DMS79 (cell line): ENCODE data around the gene FAM53C.
"Not testable (repeated sequence)": the region's sequence is repeated elsewhere in the genome, so short reads cannot be mapped to it uniquely, and the experiment has no call there.

Source experiments
- DNase-seq: peaks from one replicate; lab custom pipeline; 2025; lab: John Stamatoyannopoulos, UW

Gene FAM53C

DNA sequence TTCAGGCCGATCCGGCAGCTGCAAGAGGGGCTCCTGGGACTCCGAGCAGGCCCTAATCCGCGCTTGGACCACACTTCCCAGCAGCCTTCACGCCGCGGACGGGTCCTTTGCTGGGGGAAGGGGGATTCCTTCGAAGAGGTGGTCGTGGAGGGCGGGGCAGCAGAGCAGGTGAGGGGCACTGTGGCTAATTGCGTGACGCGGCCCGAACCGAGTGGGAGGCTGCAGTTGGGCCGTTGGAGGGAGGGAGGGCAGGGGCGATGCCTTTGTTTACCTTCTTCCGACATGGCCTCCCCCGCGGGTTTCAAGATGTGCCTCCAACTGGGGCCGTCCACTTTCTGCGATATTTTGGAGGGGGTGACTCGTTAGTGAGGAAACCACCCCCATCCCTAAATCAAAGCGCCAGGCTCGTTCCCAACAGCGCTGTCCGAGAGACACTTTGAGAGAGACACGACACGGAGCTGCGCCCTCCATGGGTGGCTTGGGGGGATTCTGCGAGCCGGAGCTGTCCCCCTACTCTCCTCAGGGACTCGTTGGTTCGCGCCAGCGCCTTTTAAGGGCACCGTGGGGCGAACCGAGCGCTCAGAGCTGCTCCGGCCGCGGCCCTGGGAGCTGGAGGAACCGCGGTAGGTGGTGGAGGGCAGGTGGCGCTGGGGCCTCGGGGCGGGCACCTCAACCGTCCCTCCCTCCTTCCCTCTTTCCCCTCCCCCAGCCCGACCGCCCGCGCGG is at the start of gene FAM53C:
Gene FAM53C (plus strand): TSS at position 582 of the 726 bp plus-strand sequence. CDS start 3,070 bp downstream, outside the sequence.
- peak; percentile 71 for DNase-seq

DNA sequence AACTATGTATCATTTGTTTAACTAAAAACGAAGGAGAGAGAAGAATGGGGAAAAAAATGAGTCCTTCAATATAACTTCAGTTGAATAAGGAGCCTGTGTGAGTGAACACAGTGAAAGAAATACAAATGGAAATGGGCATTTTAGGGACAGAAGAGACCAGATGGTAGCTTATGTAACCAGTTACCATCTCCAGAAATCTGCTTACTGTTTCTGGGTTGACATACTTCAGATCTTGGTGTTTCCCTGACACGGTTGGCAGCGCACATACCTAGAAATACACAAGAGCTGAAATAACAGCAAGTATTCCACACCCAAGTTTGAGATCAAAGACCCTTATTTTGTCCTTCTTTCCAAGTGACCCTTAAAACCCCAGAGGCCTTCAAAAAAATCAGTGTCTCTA is 48.8 kb upstream of the FAM53C start:
- no peak for DNase-seq

DNA sequence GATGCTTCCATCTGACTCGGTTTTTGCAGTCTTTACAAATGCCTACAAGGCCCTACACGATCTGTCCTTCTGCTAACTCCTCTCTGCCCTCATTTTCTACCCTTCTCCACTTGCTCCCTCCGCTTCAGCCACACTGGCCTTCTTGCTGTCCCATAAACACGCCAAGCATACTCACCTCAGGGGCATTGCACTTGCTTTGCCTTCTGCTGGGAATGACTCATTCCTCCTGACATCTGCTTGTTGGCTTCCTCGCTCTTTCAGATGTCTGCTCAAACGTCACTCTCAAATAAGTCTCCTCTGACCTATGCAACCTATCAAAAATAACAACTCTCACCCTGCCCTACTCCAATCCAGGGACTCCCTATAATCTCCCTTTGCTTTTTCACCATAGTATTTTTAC is 34.7 kb upstream of the FAM53C start:
- no peak for DNase-seq

DNA sequence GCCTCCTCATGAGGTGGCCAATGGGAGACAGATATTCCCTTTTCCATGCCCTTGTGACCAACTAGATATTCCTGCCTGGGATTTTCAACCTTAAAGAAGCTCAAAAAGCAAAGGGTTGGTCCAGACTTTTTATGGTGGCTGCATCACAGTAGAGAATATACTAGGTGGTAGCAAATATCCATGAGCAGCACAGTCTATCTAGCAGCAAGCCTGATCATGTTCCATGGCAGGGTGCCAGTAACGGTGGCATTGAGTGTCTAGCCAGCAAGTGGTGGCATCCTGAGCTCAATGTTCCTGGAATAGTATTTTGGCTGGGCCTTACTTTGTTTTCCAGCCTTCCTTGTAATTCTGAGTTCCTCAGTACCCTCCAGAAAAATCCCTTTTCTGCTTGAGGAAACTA is 32.3 kb upstream of the FAM53C start:
- peak; percentile 19 for DNase-seq

DNA sequence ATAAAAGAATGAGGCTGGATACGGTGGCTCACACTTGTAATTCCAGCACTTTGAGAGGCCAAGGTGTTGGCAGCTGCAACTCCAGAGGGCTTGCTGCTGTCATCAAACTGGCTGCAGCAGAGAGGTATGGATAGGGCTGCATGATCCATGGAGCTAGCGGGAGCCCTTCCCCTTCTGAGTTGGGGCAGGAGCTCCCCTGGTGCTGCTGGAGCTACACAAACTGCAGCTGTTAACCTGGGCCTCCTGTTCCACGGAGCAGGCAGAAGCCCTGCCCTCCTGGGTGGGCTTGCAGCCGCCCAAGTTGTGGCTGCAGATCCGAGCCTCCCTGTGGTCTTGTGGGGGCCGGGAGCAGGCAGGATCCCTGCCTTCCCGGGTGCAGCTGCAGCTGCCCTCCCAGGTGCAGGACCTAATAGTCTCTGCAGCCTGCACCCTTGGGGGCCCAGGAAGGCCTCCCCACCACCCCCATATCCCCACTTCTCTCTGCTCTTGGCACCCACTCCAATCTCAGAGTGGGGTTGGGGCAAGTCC is 22.3 kb upstream of the FAM53C start:
- no peak for DNase-seq

DNA sequence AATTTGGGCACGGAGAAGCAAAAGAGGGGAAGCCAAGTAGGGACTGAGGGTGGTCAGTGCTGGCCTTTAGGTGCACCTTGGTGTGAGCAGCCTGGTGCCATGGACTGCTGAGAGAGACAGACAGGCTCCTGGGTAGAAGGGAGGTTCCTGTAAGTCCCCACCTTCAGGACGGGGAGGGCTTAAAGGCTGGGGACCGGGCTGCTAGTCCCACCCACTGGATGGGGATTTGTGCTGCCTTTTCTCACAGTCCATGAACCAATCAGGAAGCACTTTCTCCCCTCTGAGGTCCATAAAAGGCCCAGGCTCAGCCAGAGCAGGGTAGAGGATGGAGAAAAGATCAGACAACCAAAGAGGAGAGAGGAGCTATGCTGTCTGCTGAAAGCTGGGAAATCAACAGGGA is 21.7 kb upstream of the FAM53C start:
- DNase-seq, result no peak

DNA sequence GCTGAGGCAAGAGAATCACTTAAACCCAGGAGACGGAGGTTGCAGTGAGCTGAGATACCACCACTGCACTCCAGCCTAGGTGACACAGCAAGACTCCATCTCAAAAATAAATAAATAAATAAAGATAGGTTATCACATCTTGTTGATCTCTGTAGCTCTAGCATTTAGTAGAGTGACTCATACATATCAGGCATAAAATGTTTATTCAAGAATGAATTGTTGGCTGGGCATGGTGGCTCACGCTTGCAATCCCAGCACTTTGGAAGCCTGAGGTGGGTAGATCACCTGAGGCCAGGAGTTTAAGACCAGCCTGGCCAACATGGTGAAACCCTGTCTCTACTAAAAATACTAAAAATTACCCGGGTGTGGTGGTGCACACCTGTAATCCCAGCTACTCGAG is 19.9 kb upstream of the FAM53C start:
- not testable (repeated sequence) for DNase-seq

DNA sequence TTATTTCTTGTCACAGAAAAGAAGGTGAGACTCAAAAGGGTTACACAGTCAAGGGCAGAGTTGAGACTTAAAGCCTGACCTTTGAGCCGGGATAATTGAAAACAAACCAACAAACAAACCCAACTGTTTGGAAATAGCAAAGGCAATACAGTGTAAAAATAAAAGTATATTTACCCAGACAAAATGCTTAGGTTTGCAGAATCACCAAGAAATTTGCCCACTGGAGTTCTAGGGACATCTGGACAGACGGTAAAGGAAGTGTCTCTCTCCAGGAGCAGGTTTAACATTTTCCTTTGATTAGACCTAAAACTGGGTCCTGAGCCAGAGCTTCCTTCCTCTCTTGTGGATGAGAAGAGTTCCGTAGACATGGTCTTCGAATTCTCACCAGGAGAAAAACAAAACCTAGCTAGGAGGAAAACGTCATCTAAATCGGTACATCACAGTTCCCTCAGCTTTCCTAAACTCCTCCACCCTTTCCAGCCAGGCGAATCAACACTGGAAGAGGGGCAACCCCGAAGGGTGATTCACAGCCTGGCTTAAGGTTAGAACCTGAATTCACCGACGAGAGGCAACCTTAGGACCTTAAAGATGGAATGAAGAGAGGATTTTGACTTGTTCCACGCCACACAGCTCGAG is 7.1 kb upstream of the FAM53C start:
- DNase-seq, result no peak

DNA sequence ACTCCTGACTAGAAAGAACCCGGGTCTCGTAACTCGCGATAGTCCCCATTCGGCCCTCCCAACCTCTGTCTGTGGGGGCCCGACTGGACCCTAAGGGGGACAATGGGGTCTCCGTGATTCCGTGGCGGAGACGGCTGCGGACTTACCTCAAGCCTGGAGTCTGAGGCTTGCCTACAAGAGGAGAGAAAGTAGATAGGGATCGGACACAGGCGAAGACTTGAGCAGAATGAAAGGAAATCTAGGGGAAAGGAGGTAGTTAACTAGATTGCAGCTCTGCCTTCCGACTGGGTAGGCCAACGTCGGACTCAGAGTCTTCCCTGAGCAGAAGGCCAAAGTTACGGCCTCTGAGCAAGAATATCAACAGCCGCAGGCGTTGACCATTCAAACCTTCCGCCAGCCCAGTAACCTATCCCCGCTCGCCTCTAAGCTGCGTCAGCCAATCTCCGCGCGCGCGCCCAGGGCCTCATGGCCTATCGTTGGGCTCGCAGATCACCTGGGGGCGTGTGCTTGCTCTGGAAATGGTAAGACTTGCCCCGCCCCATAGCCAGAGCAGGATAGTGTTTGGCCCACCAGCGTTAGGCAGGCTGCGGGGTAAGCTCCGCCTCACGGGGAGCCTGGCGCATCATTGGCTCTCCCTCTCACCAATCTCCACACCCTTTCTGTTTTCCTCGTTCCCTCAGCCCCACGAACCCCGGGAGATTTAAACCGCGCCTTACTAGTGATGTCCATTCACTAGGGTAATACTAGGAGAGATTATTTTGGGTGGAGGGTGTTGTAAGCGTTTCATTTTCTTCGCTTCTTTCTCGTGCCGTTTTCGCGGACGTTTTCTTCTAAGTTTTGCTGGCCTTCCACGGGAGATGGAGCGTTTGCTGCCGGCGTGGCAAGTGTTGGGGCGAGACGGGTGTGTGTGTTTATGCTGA is 6.4 kb upstream of the FAM53C start, which contains the start of gene CDC25C:
Gene CDC25C (minus strand): TSS at position 356 of the 920 bp plus-strand sequence. CDS start 624 bp downstream, outside the sequence.
- DNase-seq, result peak; percentile 94

DNA sequence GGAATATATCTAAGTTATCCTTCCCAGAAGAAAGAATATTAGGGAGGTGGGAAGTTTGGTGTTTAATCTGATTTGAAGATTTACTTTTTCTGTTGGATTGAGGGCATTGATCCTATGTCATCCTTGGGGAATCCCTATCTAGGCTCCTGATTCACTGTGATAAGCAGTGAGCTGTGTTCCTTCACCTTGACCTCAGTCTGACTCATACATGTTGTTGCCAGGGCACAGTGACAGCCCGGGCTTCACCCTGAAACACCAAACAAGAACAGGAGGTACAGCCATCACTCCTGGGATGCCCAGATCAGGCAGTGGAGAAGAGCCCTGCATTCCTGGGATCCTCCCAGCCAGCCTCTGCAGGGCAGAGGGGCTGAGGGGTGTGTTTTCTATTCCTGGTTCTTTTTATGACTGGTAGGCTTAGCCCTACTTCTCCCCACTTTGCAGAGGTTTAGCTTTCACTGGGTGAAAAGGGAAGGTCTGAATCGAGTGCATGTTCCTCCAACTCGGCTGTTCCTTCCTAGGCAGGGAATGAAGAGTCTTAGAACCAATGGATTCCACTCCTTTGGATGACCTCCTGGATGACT is 3.1 kb upstream of the FAM53C start:
- DNase-seq, result no peak

DNA sequence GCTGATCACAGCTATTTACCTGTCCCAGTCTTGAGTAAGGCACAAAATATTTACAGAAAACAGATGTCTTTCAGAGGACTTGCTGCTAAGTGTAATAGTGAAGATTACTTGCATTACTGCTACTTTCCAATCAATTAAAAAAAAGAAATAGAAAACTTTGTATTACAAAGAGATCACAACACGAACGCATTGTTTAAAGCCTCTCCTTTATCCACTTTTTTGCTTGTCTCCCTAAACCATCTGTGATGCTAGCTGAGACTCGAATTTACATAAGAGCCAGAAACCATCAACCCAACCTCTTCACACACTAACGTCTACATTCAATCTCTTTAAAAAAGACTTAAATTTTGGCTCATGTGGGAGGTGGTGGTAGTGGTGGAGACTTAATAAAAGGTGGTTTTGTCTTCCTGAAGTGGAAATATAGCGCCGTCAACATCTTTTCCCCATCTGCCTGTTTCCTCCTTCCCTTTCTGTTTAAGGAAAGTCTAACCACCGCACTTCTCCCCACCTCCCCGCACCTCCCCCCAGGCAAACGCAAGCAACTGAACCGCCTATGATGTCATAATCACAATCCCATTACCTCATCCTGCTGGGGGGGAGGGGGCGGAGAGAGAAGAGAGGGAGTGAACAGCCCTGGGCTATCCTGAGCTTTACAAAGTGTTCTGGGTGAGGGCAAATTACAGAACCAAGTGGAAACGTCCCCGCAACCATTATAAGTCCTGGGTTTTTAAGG is 948 bp upstream of the FAM53C start:
- DNase-seq, result no peak

DNA sequence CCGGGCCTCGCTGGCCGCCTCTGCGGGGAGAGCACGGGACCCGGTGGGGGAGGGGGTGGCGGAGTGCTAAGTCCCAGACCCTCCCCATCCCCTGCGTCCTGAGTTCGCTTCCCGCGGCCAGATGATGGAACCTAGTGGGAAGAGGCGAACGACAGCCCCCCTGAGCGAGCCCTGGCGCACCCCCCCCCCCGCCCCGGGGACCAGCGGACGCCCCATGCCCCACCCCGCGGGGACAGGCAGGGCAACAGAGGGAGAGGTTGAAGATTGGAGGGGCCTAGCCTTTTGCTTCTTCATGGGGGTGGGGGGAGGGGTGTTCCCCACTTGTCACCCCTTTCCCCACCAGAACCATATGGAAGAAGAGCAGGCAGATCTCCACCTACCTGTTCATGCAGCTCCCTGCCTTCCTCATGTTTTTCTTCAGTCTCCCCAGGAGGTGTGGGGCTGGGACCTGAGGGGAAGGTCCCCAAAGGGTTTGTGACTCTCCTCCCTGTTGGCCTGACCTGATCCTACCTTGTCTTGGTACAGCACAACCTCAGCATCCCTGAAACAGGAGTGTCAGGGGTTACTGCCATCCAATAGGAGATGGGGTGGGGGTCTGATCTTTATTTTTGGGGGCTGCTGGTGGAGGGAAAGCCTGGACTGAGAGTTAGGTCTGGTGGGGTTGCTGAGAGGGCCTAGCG is 485 bp downstream of the FAM53C start:
- DNase-seq, result no peak

DNA sequence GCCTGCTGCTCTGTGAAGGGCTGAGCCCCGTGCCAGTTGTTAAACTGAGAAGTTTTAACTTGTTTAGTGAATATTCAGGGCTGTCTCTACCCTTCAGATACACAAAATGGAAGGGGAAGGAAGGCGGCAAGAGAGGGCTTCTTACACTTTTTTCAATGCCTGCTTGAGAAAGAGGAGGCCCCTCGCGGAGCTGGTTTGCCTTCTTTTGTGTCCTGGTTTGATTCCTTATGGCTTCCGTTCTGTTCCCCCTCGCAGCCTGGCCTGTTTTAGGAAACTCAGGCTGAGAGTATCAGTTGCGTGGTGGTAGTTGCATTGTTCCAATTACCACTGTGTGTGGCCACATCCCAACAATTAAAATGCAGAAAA is 1.0 kb downstream of the FAM53C start:
- no peak for DNase-seq

DNA sequence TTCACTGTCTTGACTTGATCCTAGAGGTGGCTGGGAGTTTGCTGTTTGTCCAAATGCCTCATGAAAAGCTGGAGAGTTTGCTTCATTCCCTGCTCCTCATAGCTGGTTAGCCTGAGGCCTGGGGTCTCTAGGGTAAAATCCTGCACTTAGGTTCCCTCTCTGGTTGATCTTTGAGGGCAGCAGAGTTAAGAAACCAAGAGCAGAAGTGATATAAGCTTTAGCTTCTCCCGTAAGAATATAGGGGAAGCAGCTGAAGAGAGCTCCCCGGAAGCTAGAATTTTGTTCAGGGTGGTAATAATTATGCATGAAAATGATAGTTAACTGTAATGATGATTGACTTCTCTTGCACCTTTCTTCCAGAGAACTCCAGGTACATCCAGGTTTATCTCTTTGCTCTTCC is 1.4 kb downstream of the FAM53C start:
- DNase-seq, result no peak

DNA sequence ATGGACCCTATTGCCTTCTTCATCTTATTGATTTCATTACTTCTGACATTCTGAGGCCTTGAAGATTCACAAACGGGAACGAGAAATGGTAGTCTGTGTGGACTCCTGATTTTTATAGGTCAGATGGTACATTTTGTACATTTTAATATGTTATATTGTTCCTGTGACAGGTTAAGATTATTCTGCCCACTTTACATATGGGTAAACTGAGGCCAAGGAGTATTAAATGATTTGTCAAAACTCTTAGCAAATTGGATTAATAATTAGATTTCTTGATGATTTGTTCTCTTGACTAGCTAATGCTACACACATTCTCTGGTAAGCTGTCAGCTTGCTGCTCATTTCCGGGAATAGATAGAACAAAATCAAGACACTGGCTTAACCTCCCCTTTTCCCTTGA is 1.9 kb downstream of the FAM53C start:
- DNase-seq, result no peak

DNA sequence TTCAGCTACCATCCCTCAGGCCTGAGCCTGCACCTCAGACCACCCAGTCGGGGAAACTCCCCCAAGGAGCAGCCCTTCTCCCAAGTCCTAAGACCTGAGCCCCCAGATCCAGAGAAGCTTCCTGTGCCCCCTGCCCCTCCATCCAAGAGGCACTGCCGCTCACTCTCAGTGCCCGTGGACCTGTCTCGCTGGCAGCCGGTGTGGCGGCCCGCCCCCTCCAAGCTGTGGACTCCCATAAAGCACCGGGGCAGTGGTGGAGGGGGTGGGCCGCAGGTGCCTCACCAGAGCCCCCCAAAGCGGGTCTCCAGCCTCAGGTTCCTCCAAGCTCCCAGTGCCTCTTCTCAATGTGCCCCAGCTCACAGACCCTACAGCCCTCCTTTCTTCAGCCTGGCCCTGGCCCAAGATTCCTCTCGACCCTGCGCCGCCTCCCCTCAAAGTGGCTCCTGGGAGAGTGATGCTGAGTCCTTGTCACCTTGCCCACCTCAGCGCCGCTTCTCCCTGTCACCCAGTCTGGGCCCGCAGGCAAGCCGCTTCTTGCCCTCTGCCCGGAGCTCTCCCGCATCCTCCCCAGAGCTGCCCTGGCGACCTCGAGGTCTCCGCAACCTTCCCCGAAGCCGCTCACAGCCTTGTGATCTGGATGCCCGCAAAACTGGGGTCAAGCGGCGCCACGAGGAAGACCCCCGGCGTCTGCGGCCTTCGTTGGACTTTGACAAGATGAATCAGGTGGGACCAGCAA is 7.0 kb downstream of the FAM53C start:
- DNase-seq, result no peak

DNA sequence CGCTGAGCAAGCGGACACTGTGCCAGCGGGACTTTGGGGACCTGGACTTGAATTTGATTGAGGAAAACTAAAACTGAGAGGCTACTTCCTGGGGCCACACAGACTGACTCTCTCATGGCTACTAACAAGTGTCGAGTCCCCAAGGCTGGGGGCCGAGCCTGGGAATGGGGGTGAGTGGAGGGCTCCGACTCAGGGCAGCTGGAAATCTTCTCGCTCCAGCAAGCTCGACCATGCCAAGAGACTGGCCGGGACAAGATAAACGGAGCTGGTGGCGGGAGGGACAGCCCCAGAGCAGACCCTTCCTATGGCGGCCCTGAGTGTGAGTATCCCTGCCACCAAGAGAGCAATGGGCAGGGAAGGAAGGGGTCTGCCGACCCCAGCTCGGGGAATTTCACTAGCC is 8.8 kb downstream of the FAM53C start:
- DNase-seq, result no peak

DNA sequence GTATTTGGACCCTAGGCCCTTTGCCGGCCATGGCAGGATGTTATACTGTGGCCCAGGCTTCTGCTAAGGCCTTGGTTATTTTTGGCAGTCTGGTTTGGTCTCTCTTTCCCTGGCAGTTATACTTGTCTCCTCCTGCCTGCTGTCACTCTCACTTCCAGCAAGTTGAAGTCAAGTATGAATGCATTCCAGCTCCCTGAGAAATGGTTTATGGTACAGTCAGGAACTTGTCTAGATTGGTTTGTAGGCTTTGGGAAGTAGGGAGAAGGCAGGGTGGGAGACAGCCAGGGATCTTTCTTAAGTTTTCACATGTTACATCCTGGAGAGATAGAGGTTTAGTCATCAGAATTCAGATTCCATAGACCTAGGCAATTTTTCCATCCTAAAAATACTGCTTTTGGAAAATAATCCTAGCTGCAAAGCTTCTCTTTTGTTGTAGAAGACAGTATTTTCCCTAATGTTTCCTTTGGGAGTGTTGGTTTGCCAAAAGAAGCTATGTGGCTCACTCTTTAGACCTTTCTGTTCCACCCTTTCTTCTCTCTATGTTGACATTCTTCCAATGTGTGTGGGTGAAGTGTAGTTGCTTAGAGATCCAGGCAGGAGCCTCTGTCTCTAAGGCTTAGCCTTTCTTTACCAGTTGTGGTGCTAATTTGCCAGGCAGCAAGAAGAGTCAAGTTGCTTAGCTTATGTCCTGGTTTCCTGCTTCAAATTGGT is 11.9 kb downstream of the FAM53C start:
- DNase-seq, result no peak

DNA sequence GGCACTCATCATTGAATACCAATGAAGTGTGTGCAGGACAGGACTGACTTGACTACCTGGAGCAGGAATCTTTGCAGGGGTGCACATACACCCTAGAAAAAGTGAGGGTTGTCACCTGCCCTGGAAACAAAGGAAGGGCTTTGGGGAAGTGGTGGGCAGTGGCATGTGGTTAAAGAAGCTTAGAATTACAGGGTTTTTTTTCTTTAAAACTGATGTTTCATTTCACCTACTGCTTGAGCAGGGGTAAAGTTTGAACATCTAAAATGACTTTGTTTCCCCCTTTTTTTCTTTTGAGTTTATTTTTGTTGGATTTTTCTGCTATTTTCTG is 12.5 kb downstream of the FAM53C start:
- DNase-seq, result no peak

DNA sequence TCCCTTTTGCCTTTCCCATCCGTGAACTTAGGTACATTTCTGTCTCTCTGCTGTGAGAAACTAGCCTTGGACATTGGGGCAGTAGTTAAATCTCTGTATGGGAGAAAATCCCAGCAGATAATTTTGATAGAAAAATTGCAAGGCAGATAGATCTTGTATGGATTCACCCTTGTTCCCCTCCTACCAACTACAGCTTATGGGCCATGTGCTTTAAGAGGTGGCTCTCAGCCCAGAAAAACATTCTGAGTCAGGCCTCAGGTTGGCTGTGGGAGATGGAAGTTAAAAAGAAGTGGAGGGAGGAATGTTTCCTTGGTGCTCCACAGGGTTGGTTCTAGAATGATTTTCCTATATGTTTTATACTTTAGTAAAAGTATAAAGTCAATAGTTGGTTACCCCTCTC is 13.0 kb downstream of the FAM53C start:
- no peak for DNase-seq
